D721Med (cell line): Measurements from ENCODE around the gene ARFRP1.
"Not testable (repeated sequence)": the region's sequence is repeated elsewhere in the genome, so short reads cannot be mapped to it uniquely, and the experiment has no call there.

Experiments used
- DNase-seq: peaks from one replicate; pipeline ENCODE4 v3.0.0; 2011; ENCODE audit warnings: low spot score; ENCODE audit not compliant: insufficient read length
- FAIRE-seq: peaks from 2 replicates; lab custom pipeline; 2011; peaks lifted over from hg19 to GRCh38; lab: Jason Lieb, UNC
- CTCF ChIP-seq: IDR thresholded peaks from 2 replicates; pipeline ENCODE4 v1.5.1; 2012; ENCODE audit warnings: mild to moderate bottlenecking, control low read depth; ENCODE audit not compliant: insufficient read depth; ENCODE audit errors: missing control alignments

Gene ARFRP1

GRCh38 chr20:63663332-63664066, 44.3 kb downstream of the ARFRP1 start:
- FAIRE-seq, result no peak
- no peak for DNase-seq
- no peak for TF ChIP-seq CTCF

DNA sequence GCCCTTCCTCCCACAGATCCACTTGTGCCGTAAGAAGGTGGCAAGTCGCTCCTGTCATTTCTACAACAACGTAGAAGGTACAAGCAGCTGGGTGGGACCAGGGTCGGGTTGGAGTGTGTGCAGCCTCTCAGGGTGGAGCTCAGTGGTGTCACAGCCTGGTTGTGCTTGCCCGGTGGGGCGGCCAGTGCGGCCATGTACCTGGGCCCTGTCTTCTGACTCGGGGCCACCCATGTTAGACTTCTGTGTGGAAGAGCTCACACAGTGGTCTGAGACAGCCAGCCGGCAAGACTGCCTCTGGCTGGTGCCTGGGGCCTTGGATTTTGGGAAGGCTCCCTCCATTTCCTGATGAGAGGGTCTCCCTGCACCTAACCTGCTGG, 45.0 kb downstream of the ARFRP1 start:
- FAIRE-seq, result no peak
- DNase-seq, result no peak
- TF ChIP-seq CTCF, result no peak

GRCh38 chr20:63661959-63662812, 45.6 kb downstream of the ARFRP1 start:
- no peak for TF ChIP-seq CTCF
- FAIRE-seq (no peak), DNase-seq (no peak)

DNA sequence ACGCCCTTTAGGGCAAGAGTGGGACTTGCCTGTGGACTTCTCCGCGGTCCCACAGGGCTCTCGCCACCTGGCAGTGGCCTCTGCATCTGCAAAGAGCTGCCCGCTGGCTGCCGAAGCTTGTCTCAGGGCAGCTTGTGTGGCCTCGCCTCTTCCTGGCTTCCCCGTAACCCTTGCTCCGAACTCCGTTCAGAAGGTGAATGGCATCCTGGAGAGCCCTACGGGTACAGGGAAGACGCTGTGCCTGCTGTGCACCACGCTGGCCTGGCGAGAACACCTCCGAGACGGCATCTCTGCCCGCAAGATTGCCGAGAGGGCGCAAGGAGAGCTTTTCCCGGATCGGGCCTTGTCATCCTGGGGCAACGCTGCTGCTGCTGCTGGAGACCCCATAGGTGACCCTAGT, 46.7 kb downstream of the ARFRP1 start:
- no peak for DNase-seq
- no peak for FAIRE-seq
- no peak for TF ChIP-seq CTCF

GRCh38 chr20:63660622-63661021, 47.2 kb downstream of the ARFRP1 start:
- no peak for TF ChIP-seq CTCF
- no peak for FAIRE-seq
- no peak for DNase-seq

GRCh38 chr20:63660174-63660573, 47.6 kb downstream of the ARFRP1 start:
- not testable (repeated sequence) for FAIRE-seq, DNase-seq

DNA sequence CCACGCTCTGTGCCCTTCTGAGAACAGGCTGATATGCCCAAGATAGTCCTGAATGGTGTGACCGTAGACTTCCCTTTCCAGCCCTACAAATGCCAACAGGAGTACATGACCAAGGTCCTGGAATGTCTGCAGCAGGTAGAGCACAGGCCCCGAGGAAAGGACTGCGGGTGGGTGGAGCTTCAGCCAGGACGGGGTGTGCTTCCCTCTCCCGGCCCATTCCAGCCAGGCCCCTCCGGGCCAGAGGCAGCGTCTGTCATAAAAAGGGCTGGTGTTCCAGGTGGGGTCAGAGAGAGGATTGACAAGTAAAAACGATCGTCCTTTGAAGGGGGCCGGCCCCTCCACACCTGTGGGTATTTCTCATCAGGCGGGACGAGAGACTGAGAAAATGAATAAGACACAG, 48.4 kb downstream of the ARFRP1 start:
- no peak for FAIRE-seq
- no peak for TF ChIP-seq CTCF
- no peak for DNase-seq
